Midbrain (tissue), 1 donor: ENCODE results near the gene TCF4.
A peak's percentile ranks its signal among the peaks of the same experiment; 100 is the strongest.

Experiments used
- DNase-seq: peaks from one replicate; lab custom pipeline; 2025; lab: John Stamatoyannopoulos, UW

Gene TCF4

GRCh38 chr18:55407191-55407590, 180.8 kb downstream of the TCF4 start:
- DNase-seq, result no peak

- no peak for DNase-seq
These were observed 181.5 kb downstream of the TCF4 start for GRCh38 chr18:55406451-55406991.

- DNase-seq, result peak; percentile 86
These were observed 182.0 kb downstream of the TCF4 start for GRCh38 chr18:55405893-55406406.

- DNase-seq, result no peak
These were observed 182.5 kb downstream of the TCF4 start for GRCh38 chr18:55405475-55405874.

- no peak for DNase-seq
These were observed 183.0 kb downstream of the TCF4 start for GRCh38 chr18:55404832-55405465.

- no peak for DNase-seq
These were observed 183.7 kb downstream of the TCF4 start for GRCh38 chr18:55404136-55404830.

GRCh38 chr18:55403421-55403949, 184.5 kb downstream of the TCF4 start:
- DNase-seq, result no peak

- DNase-seq, result no peak
These were observed 185.1 kb downstream of the TCF4 start for GRCh38 chr18:55402731-55403405.

GRCh38 chr18:55401638-55402191, 186.3 kb downstream of the TCF4 start:
- DNase-seq, result no peak

- DNase-seq, result no peak
These were observed 187.1 kb downstream of the TCF4 start for GRCh38 chr18:55400590-55401541.

GRCh38 chr18:55400081-55400480, 187.9 kb downstream of the TCF4 start:
- no peak for DNase-seq

- DNase-seq, result no peak
These were observed 189.1 kb downstream of the TCF4 start for GRCh38 chr18:55398858-55399257.

- DNase-seq, result no peak
These were observed 191.0 kb downstream of the TCF4 start for GRCh38 chr18:55396979-55397378.

GRCh38 chr18:55396267-55396905, 191.6 kb downstream of the TCF4 start:
- DNase-seq, result no peak

GRCh38 chr18:55395799-55396198, 192.2 kb downstream of the TCF4 start:
- no peak for DNase-seq

GRCh38 chr18:55390898-55391297, 197.1 kb downstream of the TCF4 start:
- no peak for DNase-seq

- DNase-seq, result no peak
These were observed 200.6 kb downstream of the TCF4 start for GRCh38 chr18:55387139-55387984.

- no peak for DNase-seq
These were observed 201.4 kb downstream of the TCF4 start for GRCh38 chr18:55386545-55386944.

- DNase-seq, result no peak
These were observed 202.2 kb downstream of the TCF4 start for GRCh38 chr18:55385770-55386169.
